Measurements from ENCODE around the gene GPC3.

- no peak for TF ChIP-seq CTCF (conservative IDR thresholded peaks at IDR 0.05)
- TF ChIP-seq EZH2 (IDR thresholded peaks at IDR 0.05; ENCODE audit: low read depth) = no peak
Observed at GRCh38 chrX:133918361-133918771, 67.0 kb downstream of the GPC3 start.
